A673 (cell line): Measurements from ENCODE around the gene SPNS2. TPM values are rescaled to one million over a fixed set of nuclear protein-coding genes. Genes with fewer than 3 reads are reported as not detected.

Experiments used
- BruUV-seq: library from RNA; stranded (reverse); fragments of 400-500 nt; replicated peaks from 2 replicates; lab custom pipeline; 2021; lab: Mats Ljungman, UMichigan
- CTCF ChIA-PET: fragments of 300-600 bp; sonication (Branson Sonifier 250); formaldehyde crosslinking; loops from one replicate; lab custom pipeline; 2022; ENCODE audit warnings: antibody characterized with exemption; lab: Charles Lee
- POLR2A ChIA-PET: fragments of 300-600 bp; sonication (Branson Sonifier 250); formaldehyde crosslinking; loops from one replicate; lab custom pipeline; 2022; ENCODE audit warnings: antibody characterized with exemption; ENCODE audit not compliant: low non-redundant PET; lab: Charles Lee
- DNase-seq: peaks from one replicate; pipeline ENCODE4 v3.0.0-alpha.2; 2015; ENCODE audit warnings: low spot score
- H3K27ac ChIP-seq: fragments of 200-600 bp; sonication (generic); 2 replicates; pipeline ENCODE4 v1.5.1; 2016; ENCODE audit warnings: mixed run types, low read depth, mild to moderate bottlenecking, mixed read lengths, antibody characterized with exemption, low read length; ENCODE audit not compliant: poor library complexity, severe bottlenecking
- H3K27me3 ChIP-seq: fragments of 200-600 bp; sonication (generic); replicated peaks from 2 replicates; pipeline ENCODE4 v1.6.1; 2017; ENCODE audit warnings: mixed run types, low read depth, mild to moderate bottlenecking, mixed read lengths, antibody characterized with exemption, low read length; ENCODE audit not compliant: insufficient read depth, poor library complexity
- H3K36me3 ChIP-seq: fragments of 200-600 bp; sonication (generic); 2 replicates; pipeline ENCODE4 v1.6.1; 2016; ENCODE audit warnings: mixed run types, mild to moderate bottlenecking, mixed read lengths, antibody characterized with exemption, low read length; ENCODE audit not compliant: insufficient read depth, poor library complexity, severe bottlenecking
- H3K4me1 ChIP-seq: fragments of 200-600 bp; sonication (generic); 2 replicates; pipeline ENCODE4 v1.6.1; 2017; ENCODE audit warnings: mixed run types, mild to moderate bottlenecking, mixed read lengths, antibody characterized with exemption, low read length; ENCODE audit not compliant: insufficient read depth, poor library complexity, severe bottlenecking
- H3K4me3 ChIP-seq: fragments of 200-600 bp; sonication (generic); 2 replicates; pipeline ENCODE4 v1.5.1; 2016; ENCODE audit warnings: low read depth, mixed run types, mild to moderate bottlenecking, mixed read lengths, low read length; ENCODE audit not compliant: poor library complexity, severe bottlenecking
- H3K9me3 ChIP-seq: fragments of 200-600 bp; sonication (generic); 2 replicates; pipeline ENCODE4 v1.6.1; 2016; ENCODE audit warnings: mixed run types, low read depth, mild to moderate bottlenecking, mixed read lengths, antibody characterized with exemption, low read length; ENCODE audit not compliant: poor library complexity, severe bottlenecking
- CTCF ChIP-seq: fragments of 300-800, 200-600 bp; sonication (generic); conservative IDR thresholded peaks from 2 replicates; pipeline ENCODE4 v1.5.1; 2017; ENCODE audit warnings: low read depth, mild to moderate bottlenecking, antibody characterized with exemption, low read length, moderate library complexity, mixed read lengths
- EZH2 ChIP-seq: fragments of 200-600 bp; sonication (generic); IDR thresholded peaks from 2 replicates; pipeline ENCODE4 v1.6.1; 2017; ENCODE audit warnings: borderline replicate concordance, low read depth, mild to moderate bottlenecking, mixed read lengths, antibody characterized with exemption, low read length; ENCODE audit not compliant: poor library complexity, severe bottlenecking
- intact Hi-C: fragments of 100-400 bp; cut with micrococcal nuclease; formaldehyde crosslinking; loops from one replicate; pipeline ENCODE4 v1.10.0; 2022; ENCODE audit not compliant: unreplicated experiment
- total RNA-seq: library from RNA; stranded (reverse); gene quantifications from 2 replicates; pipeline ENCODE4 v1.2.3, GENCODE V29; 2021

The SPNS2 gene
- total RNA-seq, 1 experiment from 2014 or later, result not detected

- Histone ChIP-seq H3K9me3 (no peaks in the 10 kb centered on the region), H3K27me3 (no peaks in the 10 kb centered on the region), H3K4me1 (no peaks in the 10 kb centered on the region), H3K4me3 (no peak overlapping the region), H3K36me3 (no peaks in the 10 kb centered on the region), H3K27ac (no peak overlapping the region)
- no TSS peak for BruUV-seq
- POLR2A ChIA-PET, result interaction anchor here (0.5 kb wide), 1 partner anchor 320 kb away, joined by 3 read pairs; no protein-coding TSS in a partner anchor
- TF ChIP-seq CTCF, result no peak
- no peak for TF ChIP-seq EZH2
- intact Hi-C loops, result no loop called here
- CTCF ChIA-PET, result interaction anchor here (0.6 kb wide), 1 partner anchor 890 kb away, joined by 3 read pairs; no protein-coding TSS in a partner anchor
- DNase-seq, result no peak
Measured at GRCh38 chr17:4482338-4483011, 16.2 kb upstream of the SPNS2 start.

- ChIA-PET CTCF (no interaction called here), POLR2A (no interaction called here)
- Histone ChIP-seq H3K4me1 (no peaks in the 10 kb centered on the region), H3K9me3 (no peaks in the 10 kb centered on the region), H3K4me3 (no peak overlapping the region), H3K27me3 (no peaks in the 10 kb centered on the region), H3K36me3 (no peaks in the 10 kb centered on the region), H3K27ac (no peak overlapping the region)
- no peak for DNase-seq
- no TSS peak for BruUV-seq
- intact Hi-C loops, result no loop called here
- TF ChIP-seq EZH2, result no peak
Measured at GRCh38 chr17:4483012-4483840, 15.5 kb upstream of the SPNS2 start.

- no peaks in the 10 kb centered on the region for H3K36me3 ChIP-seq
- POLR2A ChIA-PET, result no interaction called here
- H3K9me3 ChIP-seq, result no peaks in the 10 kb centered on the region
- CTCF ChIA-PET, result no interaction called here
- H3K4me3 ChIP-seq, result no peak overlapping the region
- no peak overlapping the region for H3K27ac ChIP-seq
- intact Hi-C loops, result no loop called here
- no peaks in the 10 kb centered on the region for H3K27me3 ChIP-seq
- H3K4me1 ChIP-seq, result no peaks in the 10 kb centered on the region
- BruUV-seq, result no TSS peak
- DNase-seq, result no peak
- TF ChIP-seq EZH2, result no peak
- TF ChIP-seq CTCF, result no peak
Measured at GRCh38 chr17:4485676-4486646, 12.7 kb upstream of the SPNS2 start.
